ENCODE data around the gene PLCL2. TPM values are rescaled to one million over a fixed set of nuclear protein-coding genes. Genes with fewer than 3 reads are reported as not detected.

PLCL2 gene
- total and polyA plus RNA-seq, 11 donors, result 10.4 to 80.9 (median 53.0) TPM

DNA sequence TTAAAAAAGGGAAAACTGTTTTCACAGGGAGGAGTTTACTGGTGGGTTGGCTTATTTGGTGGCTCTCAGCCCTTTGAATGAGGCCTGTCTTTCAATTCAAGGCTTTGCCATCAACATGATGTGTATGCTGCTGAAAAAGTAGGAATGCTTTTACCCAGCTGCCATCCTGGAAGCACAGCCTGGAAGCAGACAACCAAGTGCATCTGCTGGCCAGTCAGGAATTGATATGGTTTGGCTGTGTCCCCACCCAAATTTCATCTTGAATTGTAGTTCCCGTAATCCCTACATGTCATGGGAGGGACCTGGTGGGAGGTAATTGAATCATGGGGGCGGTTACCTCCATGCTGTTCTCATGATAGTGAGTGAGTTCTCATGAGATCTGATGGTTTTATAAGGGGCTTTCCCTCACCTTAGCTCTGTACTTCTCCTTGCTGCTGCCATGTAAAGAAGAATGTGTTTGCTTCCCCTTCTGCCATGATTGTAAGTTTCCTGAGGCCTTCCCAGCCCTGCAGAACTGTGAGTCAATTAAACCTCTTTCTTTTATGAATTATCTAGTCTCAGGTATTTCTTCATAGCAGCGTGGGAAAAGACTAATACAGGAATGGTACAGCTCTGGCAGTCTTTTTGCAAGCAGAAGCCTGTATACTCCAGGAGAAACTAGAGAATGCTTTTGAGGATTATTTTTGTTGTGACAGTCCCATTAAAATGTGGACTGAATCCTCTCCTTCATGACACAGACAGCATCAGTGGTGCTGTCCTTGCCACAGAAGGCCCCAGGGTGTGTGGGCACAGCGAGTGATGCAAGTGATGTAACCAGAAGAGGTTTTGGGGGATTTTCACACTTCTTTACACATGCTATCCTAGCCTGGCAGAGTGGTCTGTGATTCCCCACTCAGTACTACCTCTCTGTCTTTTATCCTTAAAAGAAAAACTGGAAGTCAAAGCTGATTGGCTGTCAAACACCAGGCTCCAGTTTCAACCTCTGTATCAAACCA is 20.0 kb downstream of the PLCL2 start:
- intact Hi-C loops (cut with DNase I), result loop anchor here in 3 of 10 donors (5.0 kb wide), 3 partner anchors 38 to 128 kb away; no protein-coding TSS in a partner anchor

GRCh38 chr3:16905704-16906103 is 20.9 kb downstream of the PLCL2 start:
- peak overlapping the region in 11 of 12 donors; percentile 24 to 67 (median 56) for H3K27ac ChIP-seq
- H3K9me3 ChIP-seq, result no peaks in the 10 kb centered on the region
- no peak for DNase-seq
- no peaks in the 10 kb centered on the region for H3K36me3 ChIP-seq
- no peak for ATAC-seq
- no peak overlapping the region for H3K4me3 ChIP-seq
- intact Hi-C loops (cut with DNase I), result loop anchor here in 1 of 10 donors (5.0 kb wide), 1 partner anchor 37 kb away; no protein-coding TSS in a partner anchor
- TF ChIP-seq POLR2A (IDR thresholded peaks at IDR 0.05) (no peak), CTCF (IDR thresholded peaks at IDR 0.05) (no peak)
- WGBS, 4 donors, result 69 to 78% (median 73%) methylated on average over 1 of the region's 1 CpG
- peaks cover 7 to 92% (median 73%) of the 10 kb centered on the region in 12 donors for H3K4me1 ChIP-seq
- no peaks in the 10 kb centered on the region for H3K27me3 ChIP-seq

More for the DNA sequence above, 20.0 kb downstream of the PLCL2 start:
- TF ChIP-seq CTCF (IDR thresholded peaks at IDR 0.05), result no peak
- TF ChIP-seq POLR2A (IDR thresholded peaks at IDR 0.05), result no peak
- H3K4me1 ChIP-seq, result peaks cover 7 to 83% (median 69%) of the 10 kb centered on the region in 12 donors
- no peaks in the 10 kb centered on the region for H3K27me3 ChIP-seq
- 60 to 81% (median 73%) methylated on average over 4 of the region's 4 CpGs for WGBS, 4 donors
- no peaks in the 10 kb centered on the region for H3K36me3 ChIP-seq
- ATAC-seq (no peak), DNase-seq (no peak)
- H3K9me3 ChIP-seq, result no peaks in the 10 kb centered on the region
- H3K4me3 ChIP-seq, result no peak overlapping the region
- H3K27ac ChIP-seq, result peak overlapping the region in 8 of 12 donors; percentile 21 to 39 (median 26)

- H3K4me1 ChIP-seq, result peaks cover 7 to 85% (median 68%) of the 10 kb centered on the region in 12 donors
- intact Hi-C loops (cut with DNase I), result loop anchor here in 1 of 10 donors (5.0 kb wide), 1 partner anchor 36 kb away; no protein-coding TSS in a partner anchor
- WGBS, 4 donors, result 1 to 4% (median 3%) methylated on average over 2 of the region's 2 CpGs
Observed at GRCh38 chr3:16906682-16907081, 21.9 kb downstream of the PLCL2 start.

More at GRCh38 chr3:16906682-16907081, 21.9 kb downstream of the PLCL2 start:
- Histone ChIP-seq H3K27ac (peak overlapping the region in 10 of 12 donors; percentile 7 to 67 (median 57)), H3K9me3 (no peaks in the 10 kb centered on the region), H3K27me3 (no peaks in the 10 kb centered on the region), H3K36me3 (no peaks in the 10 kb centered on the region), H3K4me3 (peak overlapping the region in 1 of 12 donors; percentile 3)
- ATAC-seq (peak; percentile 62 to 84 (median 72)), DNase-seq (no peak)
- TF ChIP-seq CTCF (IDR thresholded peaks at IDR 0.05) (no peak), POLR2A (IDR thresholded peaks at IDR 0.05) (no peak)
